Esophagus muscularis mucosa (tissue), 3 donors: ENCODE results near the gene UVSSA.

Source experiments
- CTCF ChIP-seq, 3 experiments: fragments of 200-600 bp in 2 of 3; fragments of 450-650 bp in 1 of 3; sonication (generic) in 2 of 3; IDR thresholded peaks; one replicate each; pipeline ENCODE4 v1.5.1; 2017 to 2019; ENCODE audit warnings: antibody characterized with exemption in 3 of 3, mild to moderate bottlenecking in 2 of 3, moderate library complexity in 1 of 3
- POLR2AphosphoS5 ChIP-seq, 2 donors: sonication (generic); formaldehyde crosslinking; IDR thresholded peaks; one replicate each; pipeline ENCODE4 v1.6.1; 2017; ENCODE audit warnings: antibody characterized with exemption in 2 of 2

- no peak for TF ChIP-seq CTCF (IDR thresholded peaks at IDR 0.05)
- TF ChIP-seq POLR2AphosphoS5 (IDR thresholded peaks at IDR 0.05): no peak
These were observed 23.8 kb upstream of the UVSSA start for GRCh38 chr4:1323280-1323634.
